Measurements from ENCODE around the gene DLX3.

Gene DLX3

DNA sequence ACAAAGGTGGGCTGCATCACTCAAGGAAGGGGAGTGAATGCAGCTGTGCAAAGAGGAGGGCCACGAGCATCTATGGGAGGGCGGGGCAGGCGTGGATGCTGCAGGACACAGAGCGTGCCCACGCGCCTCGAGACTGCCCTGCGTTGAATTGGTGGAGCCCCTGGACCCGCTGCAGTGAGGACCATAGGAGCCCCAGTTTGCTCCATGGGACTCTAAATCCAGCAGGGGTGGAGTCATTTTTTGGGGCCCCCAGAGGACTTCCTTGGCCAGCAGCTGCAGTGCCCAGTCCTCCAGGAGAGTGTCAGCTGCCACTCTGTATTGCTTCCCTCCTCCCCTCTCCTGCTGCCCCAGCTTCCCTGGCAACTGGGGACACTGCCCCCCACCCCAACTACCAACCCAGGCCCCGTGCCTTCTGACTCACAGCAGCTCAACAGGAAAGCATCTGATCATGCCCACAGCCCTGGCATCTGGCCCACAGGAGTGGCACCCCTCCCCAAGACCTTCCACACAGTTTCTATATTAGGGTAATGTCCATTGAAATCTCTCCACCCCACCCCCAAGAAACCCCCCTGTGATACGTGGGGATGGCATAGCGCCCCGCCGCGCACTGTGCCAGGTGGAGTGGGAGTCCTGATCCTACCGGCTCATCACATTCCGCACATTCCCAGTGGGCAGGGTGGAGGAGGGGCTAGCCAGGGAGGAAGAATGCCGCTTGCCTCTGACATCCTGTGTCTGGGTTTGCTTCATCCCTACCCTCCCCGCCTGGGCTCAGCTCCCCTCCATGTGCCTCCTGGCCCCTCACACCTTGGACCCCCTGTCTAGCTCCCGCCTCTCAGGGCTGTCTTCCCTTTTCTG is 33.1 kb upstream of the DLX3 start:
- TF ChIP-seq EP300 (IDR thresholded peaks at IDR 0.05; ENCODE audit: borderline replicate concordance) (peak; percentile 84), CEBPB (IDR thresholded peaks at IDR 0.05) (no peak), RAD21 (IDR thresholded peaks at IDR 0.05; ENCODE audit: low read depth) (peak; percentile 25; the same call in 1 of the 2 replicates), NFIC (IDR thresholded peaks at IDR 0.05) (peak; percentile 86), TAF1 (IDR thresholded peaks at IDR 0.05; ENCODE audit: low read depth) (no peak), ZBTB7A (IDR thresholded peaks at IDR 0.05; ENCODE audit: low read depth) (peak; percentile 85), TCF12 (IDR thresholded peaks at IDR 0.05; ENCODE audit: low read depth) (peak; percentile 91), CREB1 (IDR thresholded peaks at IDR 0.05; ENCODE audit: low read depth) (no peak), TEAD4 (IDR thresholded peaks at IDR 0.05) (peak; percentile 99), FOXM1 (IDR thresholded peaks at IDR 0.05; ENCODE audit: borderline replicate concordance, low read depth) (no peak), EGR1 (IDR thresholded peaks at IDR 0.05) (no peak), YY1 (IDR thresholded peaks at IDR 0.05; ENCODE audit: low read depth) (no peak; the same call in 1 of the 2 replicates), MAX (IDR thresholded peaks at IDR 0.05) (no peak)
- TF ChIP-seq, protein P1, sequence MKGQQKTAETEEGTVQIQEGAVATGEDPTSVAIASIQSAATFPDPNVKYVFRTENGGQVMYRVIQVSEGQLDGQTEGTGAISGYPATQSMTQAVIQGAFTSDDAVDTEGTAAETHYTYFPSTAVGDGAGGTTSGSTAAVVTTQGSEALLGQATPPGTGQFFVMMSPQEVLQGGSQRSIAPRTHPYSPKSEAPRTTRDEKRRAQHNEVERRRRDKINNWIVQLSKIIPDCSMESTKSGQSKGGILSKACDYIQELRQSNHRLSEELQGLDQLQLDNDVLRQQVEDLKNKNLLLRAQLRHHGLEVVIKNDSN (IDR thresholded peaks at IDR 0.05) = no peak
- TF ChIP-seq, protein P2, sequence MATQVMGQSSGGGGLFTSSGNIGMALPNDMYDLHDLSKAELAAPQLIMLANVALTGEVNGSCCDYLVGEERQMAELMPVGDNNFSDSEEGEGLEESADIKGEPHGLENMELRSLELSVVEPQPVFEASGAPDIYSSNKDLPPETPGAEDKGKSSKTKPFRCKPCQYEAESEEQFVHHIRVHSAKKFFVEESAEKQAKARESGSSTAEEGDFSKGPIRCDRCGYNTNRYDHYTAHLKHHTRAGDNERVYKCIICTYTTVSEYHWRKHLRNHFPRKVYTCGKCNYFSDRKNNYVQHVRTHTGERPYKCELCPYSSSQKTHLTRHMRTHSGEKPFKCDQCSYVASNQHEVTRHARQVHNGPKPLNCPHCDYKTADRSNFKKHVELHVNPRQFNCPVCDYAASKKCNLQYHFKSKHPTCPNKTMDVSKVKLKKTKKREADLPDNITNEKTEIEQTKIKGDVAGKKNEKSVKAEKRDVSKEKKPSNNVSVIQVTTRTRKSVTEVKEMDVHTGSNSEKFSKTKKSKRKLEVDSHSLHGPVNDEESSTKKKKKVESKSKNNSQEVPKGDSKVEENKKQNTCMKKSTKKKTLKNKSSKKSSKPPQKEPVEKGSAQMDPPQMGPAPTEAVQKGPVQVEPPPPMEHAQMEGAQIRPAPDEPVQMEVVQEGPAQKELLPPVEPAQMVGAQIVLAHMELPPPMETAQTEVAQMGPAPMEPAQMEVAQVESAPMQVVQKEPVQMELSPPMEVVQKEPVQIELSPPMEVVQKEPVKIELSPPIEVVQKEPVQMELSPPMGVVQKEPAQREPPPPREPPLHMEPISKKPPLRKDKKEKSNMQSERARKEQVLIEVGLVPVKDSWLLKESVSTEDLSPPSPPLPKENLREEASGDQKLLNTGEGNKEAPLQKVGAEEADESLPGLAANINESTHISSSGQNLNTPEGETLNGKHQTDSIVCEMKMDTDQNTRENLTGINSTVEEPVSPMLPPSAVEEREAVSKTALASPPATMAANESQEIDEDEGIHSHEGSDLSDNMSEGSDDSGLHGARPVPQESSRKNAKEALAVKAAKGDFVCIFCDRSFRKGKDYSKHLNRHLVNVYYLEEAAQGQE (IDR thresholded peaks at IDR 0.05; ENCODE audit: low read depth) = no peak

- TF ChIP-seq EGR1 (IDR thresholded peaks at IDR 0.05) (no peak), RAD21 (IDR thresholded peaks at IDR 0.05; ENCODE audit: low read depth) (peak; percentile 14; the same call in 1 of the 2 replicates), ZBTB7A (IDR thresholded peaks at IDR 0.05; ENCODE audit: low read depth) (peak; percentile 24; the same call in 1 of the 2 replicates), TEAD4 (IDR thresholded peaks at IDR 0.05) (peak; percentile 67), MAX (IDR thresholded peaks at IDR 0.05) (no peak; the same call in 1 of the 2 replicates), TAF1 (IDR thresholded peaks at IDR 0.05; ENCODE audit: low read depth) (peak; percentile 33; the same call in 1 of the 2 replicates), FOXM1 (IDR thresholded peaks at IDR 0.05; ENCODE audit: borderline replicate concordance, low read depth) (no peak), TCF12 (IDR thresholded peaks at IDR 0.05; ENCODE audit: low read depth) (0 out of 2 replicates have a peak, but pooled peaks have one; percentile 27), NFIC (IDR thresholded peaks at IDR 0.05) (peak; percentile 85), EP300 (IDR thresholded peaks at IDR 0.05; ENCODE audit: borderline replicate concordance) (0 out of 2 replicates have a peak, but pooled peaks have one; percentile 68), YY1 (IDR thresholded peaks at IDR 0.05; ENCODE audit: low read depth) (peak; percentile 63), CEBPB (IDR thresholded peaks at IDR 0.05) (no peak), CREB1 (IDR thresholded peaks at IDR 0.05; ENCODE audit: low read depth) (no peak)
- TF ChIP-seq, protein P2 (IDR thresholded peaks at IDR 0.05; ENCODE audit: low read depth) = no peak
- TF ChIP-seq, protein P1 (IDR thresholded peaks at IDR 0.05) = peak; percentile 69; the same call in 1 of the 2 replicates
Measured at GRCh38 chr17:50027172-50027880, 32.3 kb upstream of the DLX3 start.

- TF ChIP-seq FOXM1 (IDR thresholded peaks at IDR 0.05; ENCODE audit: borderline replicate concordance, low read depth) = no peak
- peak; percentile 93 for TF ChIP-seq RAD21 (IDR thresholded peaks at IDR 0.05; ENCODE audit: low read depth)
- TF ChIP-seq MAX (IDR thresholded peaks at IDR 0.05) = peak; percentile 35; the same call in 1 of the 2 replicates
Measured at GRCh38 chr17:50026837-50027171, 31.8 kb upstream of the DLX3 start.

DNA sequence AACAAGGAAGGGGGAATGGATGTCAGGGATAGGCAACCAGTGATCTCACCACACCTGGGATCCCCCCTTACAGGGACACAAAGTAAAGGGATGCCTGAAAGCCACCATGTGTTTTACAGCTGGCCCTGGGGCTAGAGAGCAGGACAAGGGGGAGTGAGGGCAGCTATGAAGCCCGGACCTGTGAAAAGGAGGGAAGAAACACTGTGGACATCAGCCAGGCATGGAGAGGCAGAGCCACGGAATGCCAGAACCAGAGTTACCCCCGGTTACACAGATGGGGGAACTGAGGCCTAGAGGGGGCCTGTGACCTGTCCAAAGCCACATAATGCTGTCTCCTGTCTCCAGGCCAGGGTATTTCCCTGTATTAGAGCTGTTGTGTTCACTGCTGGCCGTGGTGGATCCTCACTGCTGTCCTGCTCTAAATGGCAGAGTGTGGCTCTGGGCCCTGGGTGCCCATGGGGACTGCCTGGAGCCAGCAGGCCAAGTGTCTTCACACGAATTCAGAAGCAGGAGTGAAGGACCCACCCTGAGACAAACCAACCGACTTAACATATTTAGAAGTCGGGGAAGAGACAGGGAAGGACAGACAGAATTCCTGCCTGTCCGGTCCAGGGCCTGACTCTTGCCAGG is 31.1 kb upstream of the DLX3 start:
- TF ChIP-seq EP300 (IDR thresholded peaks at IDR 0.05; ENCODE audit: borderline replicate concordance) (0 out of 2 replicates have a peak, but pooled peaks have one; percentile 7), YY1 (IDR thresholded peaks at IDR 0.05; ENCODE audit: low read depth) (no peak)

Data from Ishikawa (cell line).